Renal cortical epithelial cell (primary cell): ENCODE results near the gene MBTPS2. TPM values are rescaled to one million over a fixed set of nuclear protein-coding genes. Genes with fewer than 3 reads are reported as not detected.
"Not testable (repeated sequence)": the region's sequence is repeated elsewhere in the genome, so short reads cannot be mapped to it uniquely, and the experiment has no call there.

Source experiments
- DNase-seq: peaks from one replicate; pipeline ENCODE4 v3.0.0-alpha.2; 2011; ENCODE audit warnings: low read depth
- total RNA-seq: library from RNA; depleted of rRNA; stranded (reverse); fragments of >200 nt; gene quantifications from 2 replicates; pipeline ENCODE4 v1.2.3, GENCODE V29; 2014

The MBTPS2 gene
- total RNA-seq, 1 donor from 2014 or later = 17.9 TPM

DNA sequence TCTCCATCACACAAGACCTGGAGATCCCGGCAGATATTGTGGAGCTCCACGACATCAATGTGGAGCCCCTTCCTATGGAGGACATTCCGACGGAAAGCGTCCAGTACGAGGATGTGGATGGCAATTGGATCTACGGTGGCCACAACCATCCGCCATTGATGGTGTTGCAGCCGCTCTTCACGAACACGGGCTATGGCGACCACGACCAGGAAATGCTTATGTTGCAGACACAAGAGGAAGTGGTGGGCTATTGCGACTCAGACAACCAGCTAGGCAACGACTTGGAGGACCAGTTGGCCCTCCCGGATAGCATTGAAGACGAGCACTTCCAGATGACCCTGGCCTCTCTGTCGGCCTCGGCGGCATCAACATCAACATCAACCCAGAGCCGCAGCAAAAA is 17.1 kb downstream of the MBTPS2 start:
- DNase-seq = no peak

DNA sequence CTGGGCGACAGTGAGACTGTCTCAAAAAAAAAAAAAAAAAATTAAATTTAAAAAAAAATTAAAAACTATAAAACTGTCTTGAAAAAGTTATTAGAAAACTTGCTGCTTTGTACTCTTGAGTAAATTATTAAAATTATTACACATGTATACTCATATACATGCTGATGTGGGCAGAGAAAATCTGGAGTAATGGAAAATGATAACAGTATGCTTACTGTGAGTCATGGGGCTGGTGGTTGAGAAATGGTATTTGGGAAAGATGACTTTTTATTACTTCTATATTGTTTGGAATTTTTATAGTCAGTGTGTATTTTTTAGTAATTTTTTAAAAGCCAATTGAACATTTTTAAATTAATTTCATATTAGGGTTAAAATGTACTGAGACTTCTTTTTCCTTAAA is 23.8 kb downstream of the MBTPS2 start:
- DNase-seq = no peak

- DNase-seq = peak; percentile 49
Observed at GRCh38 chrX:21865436-21865835, 26.0 kb downstream of the MBTPS2 start.

DNA sequence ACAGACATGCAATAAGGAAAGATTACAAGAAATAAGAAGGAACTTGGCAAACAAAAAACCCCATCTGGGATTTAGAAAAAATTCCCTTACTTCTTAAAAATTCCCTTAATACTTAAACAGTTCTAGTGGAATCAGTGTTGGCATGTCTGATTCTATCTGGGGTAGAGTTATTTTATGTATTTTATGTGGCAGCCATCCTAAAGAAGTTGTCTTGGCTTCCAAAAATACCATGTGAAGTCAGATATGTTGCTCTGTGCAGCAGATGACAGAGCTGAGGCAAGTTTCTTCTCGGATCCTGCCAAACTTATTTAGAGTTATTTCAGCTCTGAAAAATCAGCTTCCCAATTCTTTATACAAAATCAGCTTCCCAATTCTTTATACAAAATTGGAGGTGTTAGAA is 31.1 kb downstream of the MBTPS2 start:
- no peak for DNase-seq

DNA sequence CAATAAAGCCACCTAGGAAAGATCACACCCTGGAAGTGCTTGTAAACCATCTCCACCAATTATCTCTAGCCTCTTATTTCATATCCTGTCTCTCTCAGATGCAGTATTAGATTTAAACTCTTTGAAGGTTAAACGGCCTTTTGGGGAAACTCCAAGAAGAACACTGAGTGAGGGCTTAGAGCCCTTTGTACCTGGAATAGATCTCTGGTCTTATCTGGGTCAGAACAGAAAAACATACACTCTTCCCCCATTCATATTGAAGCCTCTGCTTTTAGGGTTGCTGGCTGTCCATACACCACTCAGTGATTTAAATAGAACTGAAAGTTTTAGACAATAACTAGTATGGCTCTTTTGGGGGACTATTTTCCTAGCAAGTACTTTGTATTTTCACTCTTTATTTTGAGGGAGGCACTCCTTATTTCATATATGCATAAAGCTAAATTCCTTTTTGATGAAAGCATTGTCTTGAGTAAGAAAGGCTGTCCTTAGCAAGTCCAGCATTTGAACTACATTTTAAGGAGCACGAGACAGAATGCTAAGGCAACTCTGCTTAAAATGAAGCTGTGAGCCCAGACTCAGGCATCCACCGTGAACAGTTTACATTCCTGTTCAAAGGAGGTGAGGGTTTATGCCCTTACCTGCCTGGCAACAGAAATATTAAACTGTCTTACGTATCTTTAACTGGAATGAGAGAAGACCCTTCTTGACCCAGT is 33.8 kb downstream of the MBTPS2 start:
- DNase-seq = no peak

- not testable (repeated sequence) for DNase-seq
Observed at GRCh38 chrX:21874182-21874581, 34.8 kb downstream of the MBTPS2 start.

- no peak for DNase-seq
Observed at GRCh38 chrX:21875013-21875412, 35.6 kb downstream of the MBTPS2 start.

- no peak for DNase-seq
Observed at GRCh38 chrX:21881881-21882574, 42.6 kb downstream of the MBTPS2 start.

DNA sequence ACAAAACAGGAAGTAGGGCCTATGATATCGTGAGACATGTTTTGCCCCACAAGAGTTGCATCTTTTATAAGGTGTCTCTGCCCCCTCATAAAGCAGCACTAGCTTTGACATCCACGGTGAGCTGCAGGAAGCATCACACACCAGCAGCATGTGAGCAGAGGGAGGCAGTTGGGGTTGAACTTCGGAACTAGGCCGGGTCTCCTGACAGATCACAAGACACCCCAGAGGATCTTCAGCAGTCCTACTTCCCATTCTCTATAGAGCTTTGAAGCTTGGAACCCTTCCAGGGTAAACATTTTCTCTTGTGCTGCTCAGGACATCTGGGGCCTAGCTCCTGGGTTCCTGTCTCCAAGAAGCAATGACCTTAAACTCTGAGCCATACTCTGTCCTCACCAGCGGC is 43.8 kb downstream of the MBTPS2 start:
- DNase-seq = peak; percentile 27

DNA sequence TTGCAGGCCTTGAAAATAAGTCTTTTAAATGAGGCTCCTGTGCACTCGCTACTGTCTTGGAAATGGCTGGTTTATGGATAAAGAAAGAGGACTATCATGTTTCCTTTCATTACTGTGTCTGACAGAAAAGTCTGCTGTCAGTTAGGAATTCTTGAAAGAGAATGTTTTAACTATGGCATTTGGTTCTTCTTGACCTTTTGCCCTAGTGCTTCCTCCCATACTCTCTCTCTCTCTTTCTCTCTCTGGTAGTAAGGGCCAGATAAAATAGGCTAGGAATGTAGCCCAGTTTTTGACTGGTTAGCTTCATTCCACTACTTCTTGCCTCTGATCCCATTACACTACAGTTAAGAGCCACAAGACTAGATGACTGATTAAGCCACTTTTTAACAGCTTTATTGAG is 46.2 kb downstream of the MBTPS2 start:
- no peak for DNase-seq

DNA sequence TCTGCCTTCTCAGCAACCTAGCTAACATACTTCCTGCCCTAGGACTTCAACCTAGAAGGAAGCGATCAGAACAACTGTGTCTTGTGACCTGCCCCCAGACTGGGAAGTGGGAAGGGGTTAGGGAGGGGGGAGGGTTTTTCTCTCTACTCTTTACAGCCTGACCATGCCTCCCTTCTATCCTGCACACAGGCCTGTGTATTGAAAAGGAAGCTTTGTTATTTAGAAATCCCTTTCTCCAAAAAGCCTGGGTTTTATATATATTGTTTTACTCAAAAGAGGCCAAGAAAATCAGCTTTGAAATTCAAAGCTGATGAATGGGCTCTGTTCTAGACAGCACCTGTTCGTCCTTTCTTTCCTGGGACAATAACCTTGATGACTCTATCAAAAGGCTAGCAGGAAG is 65.9 kb downstream of the MBTPS2 start:
- DNase-seq = no peak

DNA sequence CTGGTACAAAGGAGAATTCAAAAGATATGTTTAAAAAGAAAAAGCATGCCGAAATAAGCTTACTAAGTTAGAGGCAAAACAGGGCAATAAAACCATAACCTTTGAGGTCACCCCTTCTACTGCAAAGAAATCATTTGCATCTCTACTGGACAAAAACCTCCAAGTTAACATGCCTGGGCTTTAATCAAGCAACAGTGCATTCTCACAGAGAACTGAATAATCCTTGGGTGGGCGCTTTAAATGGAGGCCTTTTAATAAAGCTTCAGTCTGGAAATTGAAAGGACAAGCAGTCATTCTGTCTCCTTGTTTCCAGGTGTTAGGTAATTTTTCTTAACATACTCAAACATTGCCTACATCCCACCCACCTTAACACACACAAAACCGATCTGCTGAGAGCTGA is 66.5 kb downstream of the MBTPS2 start:
- peak; percentile 47 for DNase-seq

DNA sequence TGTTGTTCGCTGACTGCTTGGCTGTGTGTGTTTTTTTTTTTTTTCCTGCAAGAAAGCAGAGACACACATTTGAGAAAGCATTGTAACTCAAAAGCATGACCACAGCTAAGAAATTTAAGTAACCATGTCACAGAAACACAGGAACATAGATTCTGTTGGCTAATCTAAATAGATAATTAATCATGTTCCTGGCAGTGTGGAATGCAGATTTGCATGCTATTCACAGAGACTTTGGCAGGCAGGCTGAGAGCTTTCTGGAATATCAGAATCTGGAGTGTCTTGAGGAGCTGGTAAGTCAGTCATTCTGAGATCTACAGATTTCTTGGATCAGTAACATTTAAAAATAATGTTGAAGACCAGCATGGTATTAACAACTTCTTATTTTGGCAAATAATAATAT is 67.8 kb downstream of the MBTPS2 start:
- peak; percentile 35 for DNase-seq

DNA sequence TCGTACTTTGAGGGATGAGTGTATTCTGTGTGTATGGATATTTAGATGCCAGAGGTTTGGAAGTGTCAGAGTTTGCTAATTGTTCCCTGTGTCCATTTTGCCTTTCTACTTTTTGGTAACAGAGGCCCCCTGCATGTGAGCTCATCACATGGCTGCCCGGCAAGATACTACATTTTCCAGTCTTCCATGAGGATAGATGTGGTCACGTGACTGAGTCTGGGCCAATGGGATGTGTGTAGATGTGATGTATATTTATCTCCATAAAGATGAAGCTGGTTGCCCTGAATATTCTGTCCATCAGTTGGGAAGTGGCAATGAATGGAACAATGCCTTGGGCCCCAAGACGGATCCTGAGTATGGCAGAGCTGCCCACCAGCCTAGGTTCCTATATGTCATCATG is 72.1 kb downstream of the MBTPS2 start:
- DNase-seq = no peak

DNA sequence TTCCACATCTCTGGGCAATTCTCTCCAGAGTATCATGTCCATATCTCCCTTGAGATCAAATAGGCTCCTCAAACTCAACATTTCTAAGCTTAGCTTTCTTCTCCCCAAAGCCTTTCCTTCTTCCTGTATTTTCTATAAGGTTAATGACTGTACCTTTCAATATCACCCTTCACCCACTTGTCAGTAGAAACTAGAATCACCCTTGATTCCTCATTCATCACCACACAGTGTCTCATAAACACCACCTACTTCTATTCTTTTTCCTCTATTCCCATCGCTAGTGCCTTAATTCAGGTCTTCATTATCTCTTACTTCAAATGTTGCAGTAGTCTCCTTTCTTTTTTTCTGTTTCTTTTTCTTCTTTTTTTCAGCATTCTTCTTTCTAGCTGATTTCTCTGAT is 72.8 kb downstream of the MBTPS2 start:
- DNase-seq = no peak

- DNase-seq = no peak
Observed at GRCh38 chrX:21912989-21913388, 73.6 kb downstream of the MBTPS2 start.

DNA sequence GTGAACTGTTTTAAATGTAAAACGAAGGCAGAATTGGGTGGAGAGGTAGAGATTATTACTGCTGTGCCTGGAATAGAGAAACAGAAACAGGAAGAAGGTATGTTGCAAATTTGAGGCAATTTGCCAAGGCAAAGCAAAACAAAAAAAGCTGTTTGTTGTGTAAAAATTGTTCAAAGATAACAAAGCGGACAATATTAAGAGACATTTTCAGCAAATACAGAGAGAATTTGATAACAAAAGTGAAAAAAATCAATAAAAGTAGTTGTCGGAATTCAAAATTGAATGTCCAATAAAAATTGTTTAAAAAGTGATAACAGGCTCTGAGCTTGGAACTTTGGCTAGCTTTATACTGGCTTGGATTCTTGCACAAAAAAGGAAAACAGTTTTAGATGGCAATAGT is 86.7 kb downstream of the MBTPS2 start:
- DNase-seq = no peak

GRCh38 chrX:21926527-21927278 is 87.3 kb downstream of the MBTPS2 start:
- peak; percentile 98 for DNase-seq

DNA sequence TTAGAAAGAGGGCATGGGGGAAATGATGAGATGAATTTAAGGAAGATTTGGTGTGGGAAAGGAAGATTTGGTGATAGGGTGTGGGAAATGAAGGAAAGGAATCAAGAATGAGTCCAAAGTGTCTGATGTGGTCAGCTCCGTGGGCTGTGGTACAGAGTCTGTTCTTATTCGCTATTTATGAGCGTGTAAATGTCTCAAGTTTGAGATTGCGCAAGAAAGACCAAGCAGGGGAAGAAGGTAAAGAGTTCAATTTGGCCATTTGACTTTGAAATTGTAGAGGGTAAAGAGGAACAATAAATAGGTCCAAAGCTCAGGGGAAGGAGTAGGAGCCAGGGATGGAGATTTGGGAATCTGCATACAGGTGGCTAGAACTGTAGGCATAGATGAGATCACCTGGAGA is 89.8 kb downstream of the MBTPS2 start:
- DNase-seq = no peak

DNA sequence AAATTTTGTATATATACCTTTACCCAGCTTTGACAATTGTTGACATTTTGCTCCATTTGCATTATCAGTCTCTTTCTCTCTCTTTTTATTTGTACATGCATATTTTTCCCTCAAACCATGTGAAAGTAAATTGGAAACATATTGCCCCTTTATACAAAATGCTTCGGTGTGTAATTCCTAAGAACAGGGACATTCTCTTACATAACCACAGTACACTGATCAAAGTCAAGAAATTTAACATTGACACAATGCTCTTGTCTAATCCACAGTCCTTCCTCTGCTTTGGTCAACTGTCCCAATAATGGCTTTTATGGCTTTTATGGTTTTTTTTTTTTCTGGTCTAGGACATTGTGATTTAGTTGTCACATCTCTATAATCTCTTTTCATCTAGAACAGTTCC is 91.6 kb downstream of the MBTPS2 start:
- no peak for DNase-seq

DNA sequence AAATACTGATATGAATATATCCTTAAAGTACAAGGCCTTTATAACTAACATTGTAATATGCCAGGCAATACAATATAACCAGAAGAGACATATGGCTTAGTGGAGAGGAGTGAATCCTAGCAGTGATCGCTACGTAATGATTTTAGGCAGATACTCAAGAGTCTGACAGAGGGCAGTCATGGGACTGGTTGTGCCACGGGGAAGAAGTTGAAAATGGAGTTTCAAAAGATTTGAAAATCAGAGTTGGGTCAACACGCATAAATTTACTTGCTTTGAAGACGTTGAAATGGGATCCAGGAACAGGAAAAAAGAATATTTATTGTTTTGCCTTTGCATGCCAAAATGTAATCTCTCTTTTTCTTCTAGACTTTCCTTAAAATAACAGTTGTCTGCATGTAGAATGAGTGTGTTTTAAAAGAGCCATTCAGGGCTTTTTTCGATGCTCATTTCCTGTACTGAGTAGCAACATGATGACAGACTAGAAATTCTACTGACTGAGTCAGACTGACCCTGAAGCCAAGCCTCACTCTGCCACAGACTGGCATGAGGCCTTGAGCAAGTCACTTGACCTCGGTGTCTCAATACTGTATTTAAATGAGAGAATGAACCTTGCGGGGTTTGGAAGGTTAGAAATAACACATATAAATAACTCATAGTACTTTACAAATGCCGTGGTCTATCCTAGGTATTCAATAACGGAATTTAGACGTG is 93.0 kb downstream of the MBTPS2 start:
- peak; percentile 93 for DNase-seq

DNA sequence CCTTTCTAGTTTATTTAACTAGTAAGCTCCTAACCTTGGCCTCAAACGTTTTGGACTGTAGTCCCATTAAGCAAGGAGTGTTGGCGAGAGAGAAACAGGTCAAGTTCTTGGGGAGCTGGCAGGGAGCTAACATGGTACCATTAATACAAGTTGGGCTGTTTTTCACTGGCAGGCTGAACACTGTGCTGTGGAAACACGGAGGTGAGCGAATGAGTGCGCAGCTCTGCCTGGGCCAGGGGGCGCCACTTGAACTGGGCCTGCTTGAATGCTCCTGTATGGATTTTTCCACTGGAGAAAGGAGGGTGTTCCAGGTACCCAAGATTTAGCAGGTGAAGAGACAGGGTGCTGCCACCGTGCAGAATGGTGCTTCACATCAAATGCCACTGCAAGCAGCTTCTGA is 93.7 kb downstream of the MBTPS2 start:
- DNase-seq = no peak
